HL-60/S4 treated with phorbol 12-myristate 13-acetate at 8.2 ng/mL for 4 days and 3 days (cell line): ENCODE measurements around the gene DENND6B.

Experiments
- in situ Hi-C: fragments of 300-500 bp; cut with MboI; formaldehyde crosslinking; loops from 2 replicates; pipeline ENCODE4 v1.15.0; 2022; ENCODE audit warnings: low sequenced_read_pairs

DENND6B gene

DNA sequence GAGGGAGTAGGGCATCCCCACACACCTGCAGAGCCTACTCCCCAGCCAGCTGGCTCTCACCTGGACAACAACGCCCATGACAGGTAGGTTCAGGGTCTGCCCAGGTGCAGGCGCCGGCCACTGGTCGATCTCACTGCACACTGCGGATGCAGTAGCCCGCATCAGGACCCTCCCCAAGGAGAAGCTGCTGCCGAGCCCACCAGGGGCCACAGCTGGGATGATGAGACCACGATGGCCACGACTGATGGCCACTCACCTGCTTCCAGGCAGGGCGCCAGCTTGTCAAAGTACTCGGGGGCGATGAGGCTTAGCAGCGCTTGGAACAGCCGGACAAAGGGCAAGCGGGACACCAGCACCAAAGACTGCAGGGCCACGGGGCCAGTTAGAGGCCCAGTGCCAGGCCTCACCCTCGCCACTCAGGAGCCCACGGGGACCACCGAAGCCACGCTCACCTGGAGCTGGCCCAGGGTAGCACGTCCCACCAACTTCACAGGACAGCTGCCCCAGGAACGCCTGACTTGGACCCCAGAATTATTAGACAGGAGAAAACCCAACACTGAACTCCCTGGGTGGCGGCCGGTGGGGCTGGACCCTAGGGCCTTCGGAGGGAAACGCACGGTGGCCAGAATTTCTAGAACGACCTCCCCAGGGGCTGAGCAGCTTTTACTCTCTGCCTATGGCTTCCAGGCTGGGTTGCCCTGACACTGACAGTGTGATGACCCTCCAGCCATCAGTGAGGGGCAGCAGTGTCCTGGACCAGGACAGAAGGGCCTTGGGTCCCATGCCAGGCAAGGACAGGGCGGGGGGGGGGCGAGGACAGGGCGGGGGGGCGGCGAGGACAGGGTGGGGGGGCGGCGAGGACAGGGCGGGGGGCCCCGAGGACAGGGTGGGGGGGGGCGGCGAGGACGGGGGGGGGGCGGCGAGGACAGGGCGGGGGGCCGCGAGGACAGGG lies 10.4 kb downstream of the DENND6B start:
- in situ Hi-C loops = no loop called here

DNA sequence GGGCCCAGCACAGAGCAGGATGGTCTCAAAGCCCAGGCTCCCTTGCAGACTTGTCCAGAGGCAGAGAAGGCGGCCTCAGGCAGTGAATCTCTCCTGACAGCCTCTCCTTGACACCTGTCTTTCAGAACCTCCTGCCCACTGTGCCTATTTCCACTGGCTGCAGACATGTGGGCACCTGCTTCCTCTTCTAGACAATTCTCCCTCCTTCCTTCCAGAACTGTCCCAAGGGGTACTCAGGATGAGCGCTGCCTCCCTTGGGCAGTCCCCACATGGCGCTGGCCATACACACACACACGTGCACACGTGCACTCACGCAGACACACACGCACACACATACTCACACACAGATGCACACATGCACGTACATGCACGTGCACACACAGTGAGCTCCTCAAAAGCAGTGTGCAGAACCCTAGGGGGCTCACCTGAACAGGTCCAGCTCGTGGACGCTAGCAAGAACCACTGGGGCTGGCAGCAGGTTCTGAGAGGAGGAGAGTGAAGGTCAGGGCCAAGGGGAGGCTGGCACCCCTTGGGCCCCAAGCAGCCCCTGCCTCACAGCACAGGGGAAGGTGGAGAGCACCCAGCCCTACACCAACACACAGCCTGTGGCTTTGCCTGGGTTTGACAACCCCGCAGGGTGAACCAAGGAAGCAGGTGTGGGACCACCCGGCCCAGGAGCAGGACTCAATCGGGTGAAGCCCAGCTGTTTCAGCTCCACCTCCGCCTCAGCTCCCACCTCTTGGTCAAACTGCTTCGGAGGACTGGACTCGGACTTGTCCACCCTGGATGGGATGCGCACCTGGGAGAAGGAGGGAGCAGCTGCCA lies 11.3 kb downstream of the DENND6B start:
- in situ Hi-C loops = no loop called here

DNA sequence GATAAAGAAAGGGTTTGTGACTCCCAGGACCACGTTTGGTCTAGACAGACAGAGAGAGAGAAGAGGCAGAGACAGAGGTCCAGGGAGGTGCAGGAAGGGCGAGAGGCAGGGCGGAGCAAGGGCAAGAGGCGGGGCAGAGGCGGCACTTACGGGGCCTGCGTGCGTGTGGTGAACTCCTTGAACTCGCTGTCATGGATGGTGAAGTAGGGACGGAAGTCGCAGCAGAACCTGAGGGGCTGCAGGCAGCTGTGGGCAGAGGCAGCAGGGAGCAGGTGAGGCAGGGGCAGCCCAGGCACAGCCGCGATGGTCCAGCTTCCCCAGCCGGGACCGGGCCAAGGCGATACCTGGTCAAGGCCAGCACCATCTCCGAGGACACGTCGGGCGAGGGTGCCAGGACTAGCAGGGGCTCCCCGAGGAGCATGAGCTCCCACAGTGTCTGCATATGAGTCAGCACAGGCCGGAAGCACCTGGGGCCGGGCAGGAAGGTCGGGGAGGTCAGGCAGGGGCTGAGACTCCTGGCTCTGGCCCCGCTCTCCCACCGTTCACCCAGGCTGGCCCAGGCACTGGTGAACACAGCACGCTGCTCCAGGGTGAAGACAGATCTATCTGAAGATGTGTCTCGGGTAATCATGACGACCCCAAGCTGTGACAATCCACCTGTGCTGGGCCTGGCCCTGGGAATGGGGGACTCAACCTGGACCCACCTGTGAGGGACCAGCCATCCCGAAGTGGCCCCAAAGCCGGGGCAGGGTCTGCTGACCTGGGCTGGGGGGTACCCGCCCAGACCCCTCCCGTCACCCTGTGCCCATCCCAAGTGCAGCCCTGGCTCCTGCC lies 12.1 kb downstream of the DENND6B start:
- in situ Hi-C loops = no loop called here

DNA sequence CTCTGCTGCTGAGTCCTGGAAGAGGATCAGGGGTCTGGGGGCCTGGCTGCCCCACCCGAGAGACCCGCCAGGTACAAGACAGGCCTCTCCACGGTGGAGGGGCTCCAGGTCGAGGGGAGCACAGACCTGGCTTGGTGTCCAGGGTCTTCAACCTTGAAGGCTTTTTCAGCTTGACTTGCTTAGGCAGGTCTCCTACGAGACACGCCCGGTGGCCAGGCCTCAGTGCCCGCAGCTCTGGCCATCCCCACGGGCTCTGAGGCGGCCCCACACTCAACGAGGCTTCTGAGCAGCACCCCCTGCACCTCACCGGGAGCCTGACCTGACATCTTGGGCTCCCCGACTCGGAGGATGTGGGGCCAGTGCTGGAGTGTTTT lies 12.7 kb downstream of the DENND6B start:
- in situ Hi-C loops = no loop called here

DNA sequence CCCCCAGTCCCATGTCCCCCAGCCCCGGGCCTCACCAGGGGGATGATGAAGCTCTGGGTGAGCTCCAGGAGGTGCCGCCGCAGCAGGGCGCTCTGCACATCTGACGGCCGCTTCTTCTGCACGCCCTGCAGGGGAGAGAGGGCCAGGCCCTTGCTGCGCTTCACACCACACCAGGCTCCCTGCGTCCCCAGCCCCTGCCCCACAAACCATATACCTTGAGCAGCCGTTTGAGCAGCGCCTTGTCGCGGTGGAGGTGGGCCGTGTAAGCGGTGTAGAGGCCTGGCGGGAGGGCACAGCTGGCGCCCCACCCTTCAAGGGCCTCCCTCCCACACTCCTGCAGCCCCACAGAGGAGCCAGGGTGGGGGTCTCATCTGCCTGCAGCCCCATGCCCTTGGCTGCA lies 13.2 kb downstream of the DENND6B start:
- in situ Hi-C loops = no loop called here

DNA sequence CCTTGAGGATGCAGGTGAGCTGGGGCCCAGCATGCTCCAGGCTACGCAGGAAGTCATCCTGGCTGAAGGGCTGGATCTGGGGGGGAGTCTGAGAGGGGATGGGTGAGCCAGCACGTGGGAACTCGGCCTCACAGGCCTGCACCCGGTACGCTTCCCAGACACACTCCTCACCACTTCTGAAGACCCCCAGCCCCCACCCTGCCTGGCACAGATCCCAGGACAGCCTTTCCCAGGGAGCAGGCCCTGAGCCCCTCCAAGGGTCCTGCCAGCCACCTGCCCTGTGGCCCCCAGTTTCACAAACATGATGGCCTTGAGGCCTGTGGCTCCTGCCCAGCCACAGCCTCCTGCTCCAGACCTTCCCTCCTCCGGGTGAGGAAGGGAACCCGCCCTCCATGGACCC lies 13.8 kb downstream of the DENND6B start:
- in situ Hi-C loops = no loop called here

DNA sequence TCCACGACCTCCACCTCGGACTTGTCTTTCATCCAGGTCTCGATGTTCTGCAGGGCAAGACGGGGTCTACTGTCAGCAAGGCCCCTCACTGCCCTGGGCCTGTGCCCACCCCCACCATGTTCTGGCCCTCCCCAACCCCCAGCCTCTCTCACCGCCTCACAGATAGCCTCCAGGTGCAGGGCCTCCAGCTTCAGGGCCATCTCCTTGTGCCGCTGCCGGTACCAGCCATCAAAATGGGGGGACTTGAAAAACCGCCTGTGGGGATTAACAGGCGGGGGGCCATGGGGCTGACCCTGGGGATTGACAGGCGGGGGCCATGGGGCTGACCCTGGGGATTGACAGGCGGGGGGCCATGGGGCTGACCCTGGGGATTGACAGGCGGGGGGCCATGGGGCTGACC lies 14.4 kb downstream of the DENND6B start:
- in situ Hi-C loops = no loop called here

DNA sequence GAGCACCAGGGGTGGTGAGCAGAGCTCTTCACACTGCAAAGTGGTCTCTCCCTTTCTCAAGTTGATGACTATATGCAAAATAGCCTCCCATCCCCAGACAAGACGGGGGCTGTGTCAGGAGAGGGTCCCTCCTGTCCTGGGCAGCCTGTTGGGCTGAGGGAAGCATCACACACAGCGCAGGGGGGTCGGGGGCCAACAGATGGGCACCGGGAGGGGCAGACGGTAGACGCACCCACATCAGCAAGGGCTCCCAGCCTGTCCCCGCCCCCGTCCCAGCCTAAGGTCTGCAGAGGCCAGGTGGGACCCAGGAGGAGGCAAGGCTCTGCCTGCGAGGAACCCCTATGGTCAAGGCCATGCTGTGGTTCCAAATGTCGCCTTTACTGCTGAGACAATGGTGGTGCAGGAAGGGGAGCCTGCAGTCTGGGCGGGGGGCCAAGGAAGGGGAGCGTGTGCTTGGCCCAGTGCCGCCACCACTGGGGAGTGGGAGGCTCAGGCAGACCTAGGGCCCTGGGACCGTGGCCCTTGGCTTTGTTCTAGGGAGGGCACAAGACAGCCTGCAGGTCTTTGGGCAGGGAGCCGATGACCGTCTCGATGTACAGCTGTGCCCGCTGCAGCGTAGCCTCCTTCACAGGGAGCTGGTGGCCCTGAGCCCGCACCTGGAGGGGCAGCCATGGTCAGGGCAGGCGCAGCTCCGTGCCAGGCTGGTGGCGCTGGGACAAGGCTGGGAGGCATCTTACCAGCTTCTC lies 15.0 kb downstream of the DENND6B start:
- in situ Hi-C loops = no loop called here

DNA sequence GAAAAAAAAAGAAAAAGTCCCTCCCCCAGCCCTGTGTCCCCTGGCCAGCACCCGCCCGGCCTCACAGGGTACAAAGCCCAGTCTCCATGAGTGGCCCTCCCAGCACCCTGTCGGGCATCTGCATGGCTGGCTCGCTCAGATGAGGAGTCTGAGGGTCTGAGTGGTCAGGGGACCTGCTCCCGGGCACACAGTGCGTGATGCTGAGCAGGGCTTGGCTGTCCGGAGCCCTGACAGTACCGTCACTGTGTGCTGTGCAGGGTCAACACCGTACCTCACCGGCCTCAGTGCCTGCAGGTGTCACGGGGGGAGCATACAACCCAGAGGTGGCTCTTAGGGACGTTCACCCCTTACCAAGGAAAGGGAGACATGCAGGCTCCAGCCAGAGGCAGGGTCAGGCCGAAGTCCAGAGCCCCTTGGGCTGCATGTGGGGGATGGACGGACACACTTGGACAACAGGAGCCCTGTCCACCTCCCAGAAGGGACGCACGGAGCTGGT lies 15.8 kb downstream of the DENND6B start:
- in situ Hi-C loops = no loop called here

DNA sequence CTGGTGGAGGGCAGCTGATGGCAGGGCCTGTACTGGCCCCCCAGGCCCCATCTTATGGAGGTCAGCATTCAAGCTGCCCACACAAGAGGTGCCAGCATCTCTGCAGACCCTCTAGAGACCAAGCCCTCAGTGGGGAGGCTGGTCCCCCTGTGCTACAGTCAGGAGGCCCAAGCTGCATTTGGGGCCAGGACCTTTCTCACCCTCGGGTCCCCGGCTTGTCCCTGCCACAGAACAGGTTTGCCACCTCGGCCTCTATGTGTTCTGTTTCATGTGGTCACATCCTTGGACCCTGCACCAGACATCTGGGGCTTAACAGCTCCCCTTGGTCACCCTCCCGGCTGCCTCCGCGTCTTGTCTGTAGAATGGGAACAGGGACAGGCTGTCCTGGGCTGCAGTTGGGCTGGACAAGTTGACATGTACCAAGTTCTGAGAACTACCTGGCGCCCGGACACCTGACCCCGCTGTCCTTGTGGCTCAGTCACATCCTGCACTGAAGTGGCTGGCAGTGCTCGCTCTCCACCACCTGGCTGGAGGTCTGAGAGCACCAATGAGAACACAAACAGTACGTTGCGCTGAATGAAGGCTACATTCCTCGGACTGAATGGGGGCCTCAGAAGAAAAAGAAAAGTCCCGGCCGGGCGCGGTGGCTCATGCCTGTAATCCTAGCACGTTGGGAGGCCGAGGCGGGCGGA lies 16.6 kb downstream of the DENND6B start:
- in situ Hi-C loops = no loop called here

DNA sequence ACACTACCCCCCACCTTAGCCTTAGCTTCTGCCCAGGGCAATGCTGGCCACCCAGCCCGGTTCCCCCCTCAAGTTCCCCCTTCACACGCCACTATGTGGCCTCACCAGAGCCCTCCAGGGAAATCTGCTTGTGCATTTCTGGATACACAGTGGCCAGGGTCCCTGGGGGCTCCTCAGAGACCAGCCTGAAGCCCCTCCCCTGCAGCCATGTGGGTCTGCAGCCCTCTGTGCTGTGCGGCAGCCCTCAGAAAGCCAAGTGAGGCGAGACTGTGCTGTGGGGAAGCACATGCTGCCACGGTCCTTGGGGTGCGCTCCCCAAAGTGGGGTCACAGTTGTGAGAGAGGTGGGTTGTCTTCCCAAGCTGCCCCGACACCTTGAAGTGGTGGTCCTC lies 17.2 kb downstream of the DENND6B start:
- in situ Hi-C loops = no loop called here

DNA sequence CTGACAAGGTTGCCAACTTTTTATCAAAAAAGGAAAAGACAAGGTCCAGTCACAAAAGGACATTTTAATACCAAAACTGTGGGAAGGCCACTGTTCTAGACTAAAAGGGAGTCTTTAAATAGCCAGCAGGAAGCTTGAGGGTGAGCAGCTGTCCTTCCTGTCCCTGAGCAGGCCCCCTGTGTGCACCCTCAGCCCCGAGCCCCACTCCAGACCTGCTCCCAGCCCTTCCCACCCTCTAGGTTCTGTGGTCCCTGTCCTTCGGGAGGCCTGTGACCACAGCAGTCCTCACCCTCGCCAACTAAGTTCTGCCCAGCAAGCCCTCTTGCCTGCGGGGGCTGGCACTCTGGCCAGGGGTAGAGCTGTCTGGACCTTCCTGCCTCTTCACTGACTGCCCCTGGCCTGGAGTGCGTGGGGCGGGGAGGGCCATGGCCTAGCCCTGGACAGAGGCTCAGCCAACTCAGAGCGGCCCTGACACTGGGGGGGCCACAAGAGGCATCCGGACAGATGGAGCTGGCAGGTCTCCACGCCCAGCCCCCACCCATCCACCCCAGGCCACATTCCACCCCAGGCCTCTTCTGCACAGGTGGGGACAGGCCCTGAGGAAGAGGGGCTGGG lies 17.7 kb downstream of the DENND6B start:
- in situ Hi-C loops = no loop called here

DNA sequence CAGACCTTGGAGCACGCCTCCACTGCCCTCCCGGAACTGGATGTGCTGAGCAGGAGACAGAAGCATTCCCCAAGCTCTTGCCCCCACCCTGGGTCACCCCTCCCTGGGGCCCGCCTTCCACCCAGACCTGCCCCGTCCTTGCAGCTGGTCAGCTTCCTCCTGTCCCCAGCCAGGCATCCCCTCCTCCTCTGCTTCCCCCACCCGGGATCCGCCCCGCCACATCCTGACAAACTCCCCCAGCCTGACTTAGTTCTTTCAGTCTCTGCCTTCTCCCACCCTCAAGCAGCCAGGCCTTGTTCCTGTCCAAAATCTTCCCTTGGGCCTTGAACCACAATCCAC lies 18.2 kb downstream of the DENND6B start:
- in situ Hi-C loops = no loop called here

DNA sequence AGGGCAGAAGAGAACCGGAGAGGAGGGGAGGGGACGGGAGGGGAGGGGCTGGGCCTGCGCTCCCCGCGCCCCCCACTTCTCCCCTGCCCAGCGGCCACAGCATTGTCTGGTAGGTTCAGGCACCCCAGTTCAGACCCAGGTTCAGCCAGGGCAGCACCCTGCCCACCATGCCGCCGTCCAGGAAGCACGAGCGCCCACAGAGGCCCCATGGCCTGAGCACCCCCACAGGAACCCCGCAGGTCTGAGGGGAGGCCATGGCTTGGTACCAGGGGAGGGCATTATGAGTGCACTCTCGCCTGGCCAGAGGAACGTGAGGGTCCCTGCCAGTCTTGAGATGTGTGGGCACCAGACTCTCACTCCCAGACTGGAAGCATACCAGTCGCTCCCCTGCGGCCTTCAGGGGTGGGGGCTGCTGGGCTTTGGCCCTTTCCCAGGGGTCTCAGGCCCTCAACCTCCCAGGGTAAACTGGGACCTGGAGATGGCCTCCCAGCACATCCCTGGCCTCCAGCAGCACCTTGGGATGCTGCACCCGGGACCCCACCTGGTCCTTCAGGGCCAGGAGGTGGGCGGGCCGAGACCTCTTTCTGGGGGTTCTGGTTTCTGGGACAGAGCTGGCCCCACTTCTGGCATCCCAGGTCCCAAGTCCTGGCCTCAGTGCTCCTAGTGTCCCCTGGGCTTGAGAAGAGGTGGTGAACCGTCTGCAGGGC lies 18.8 kb downstream of the DENND6B start:
- in situ Hi-C loops = no loop called here

DNA sequence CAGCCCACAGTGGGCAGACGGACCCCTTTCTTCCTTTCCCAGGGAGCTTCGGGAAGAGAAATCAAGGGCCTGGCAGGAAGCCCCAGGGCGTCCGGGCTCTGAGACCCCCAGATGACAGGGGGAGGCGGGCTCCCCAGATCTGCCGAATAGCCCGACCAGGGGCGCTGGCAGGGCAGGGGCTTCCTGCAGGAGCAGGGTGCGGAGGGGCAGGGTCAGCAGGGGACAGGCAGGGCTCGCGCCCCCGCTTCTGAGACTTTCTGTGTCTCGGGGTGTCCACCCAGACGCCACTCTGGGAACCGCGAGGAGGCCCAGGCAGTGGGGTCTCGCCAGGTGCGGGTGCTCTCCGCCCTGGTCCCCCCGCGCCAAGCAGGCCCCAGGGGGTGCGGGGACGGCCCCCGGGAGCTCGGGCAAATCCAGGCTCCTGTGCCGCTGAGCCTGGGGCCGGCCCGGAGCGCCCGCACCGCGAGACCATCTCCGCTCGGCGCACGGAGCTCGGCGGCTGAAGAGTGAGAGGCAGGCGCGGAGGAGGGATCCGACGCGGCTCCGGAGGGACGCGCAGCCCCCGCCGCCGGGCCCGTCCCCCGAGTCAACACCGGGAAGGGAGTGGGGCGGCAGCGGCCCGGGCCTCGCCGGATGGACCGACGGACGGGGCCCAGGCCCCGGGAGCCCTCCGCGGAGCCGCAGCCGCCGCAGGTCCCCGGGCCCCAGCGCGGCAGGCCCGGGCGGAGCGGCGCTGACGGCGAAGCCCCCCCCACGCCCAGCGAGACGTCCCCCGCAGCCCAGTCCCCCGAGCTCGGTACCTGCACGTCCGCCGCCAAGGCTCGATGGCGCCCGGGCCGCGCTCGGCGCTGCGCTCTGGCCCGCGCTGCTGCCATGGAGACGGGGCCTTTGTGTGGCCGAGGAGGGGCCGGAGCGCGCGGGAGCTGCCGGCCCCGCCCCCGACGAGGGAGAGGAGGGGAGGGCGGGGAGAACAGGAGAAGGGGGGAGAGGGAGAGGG lies 19.8 kb downstream of the DENND6B start, which contains the start of gene PLXNB2:
Gene PLXNB2, minus strand, starts transcription at position 894 of the 997 bp plus-strand sequence. CDS start 17,062 bp downstream, outside the sequence.
- in situ Hi-C loops = no loop called here

DNA sequence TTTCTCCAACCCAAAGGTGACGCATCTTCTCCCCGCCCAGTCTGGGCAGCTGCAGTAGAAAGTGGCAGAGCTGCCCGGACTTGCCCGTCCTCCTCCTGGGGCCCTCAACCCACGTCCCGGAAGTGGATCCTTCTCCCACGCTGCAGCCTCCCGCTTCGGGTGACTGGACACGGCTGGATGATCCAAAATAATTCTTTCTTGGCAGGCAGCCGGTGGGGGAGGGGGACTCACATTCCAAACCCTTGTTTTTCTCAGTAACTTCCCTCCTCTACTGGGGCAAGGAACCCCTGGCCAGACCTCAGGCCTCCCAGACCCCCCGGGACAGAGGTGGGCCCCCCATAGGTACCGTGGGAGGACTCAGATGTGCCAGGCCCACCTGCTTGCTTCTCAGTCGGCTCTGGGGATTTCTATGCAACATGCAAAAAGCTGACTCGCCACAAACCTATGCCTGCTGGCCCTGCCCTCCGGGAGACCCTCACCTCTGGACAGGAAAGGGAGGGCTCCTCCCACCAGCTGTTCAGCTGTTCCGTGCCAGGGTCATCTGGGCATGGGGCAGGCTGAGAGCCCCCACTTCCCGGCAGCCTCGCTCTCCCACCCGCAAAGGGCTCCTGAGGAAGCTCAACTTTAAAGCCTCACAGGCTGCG lies 20.8 kb downstream of the DENND6B start:
- in situ Hi-C loops = no loop called here

DNA sequence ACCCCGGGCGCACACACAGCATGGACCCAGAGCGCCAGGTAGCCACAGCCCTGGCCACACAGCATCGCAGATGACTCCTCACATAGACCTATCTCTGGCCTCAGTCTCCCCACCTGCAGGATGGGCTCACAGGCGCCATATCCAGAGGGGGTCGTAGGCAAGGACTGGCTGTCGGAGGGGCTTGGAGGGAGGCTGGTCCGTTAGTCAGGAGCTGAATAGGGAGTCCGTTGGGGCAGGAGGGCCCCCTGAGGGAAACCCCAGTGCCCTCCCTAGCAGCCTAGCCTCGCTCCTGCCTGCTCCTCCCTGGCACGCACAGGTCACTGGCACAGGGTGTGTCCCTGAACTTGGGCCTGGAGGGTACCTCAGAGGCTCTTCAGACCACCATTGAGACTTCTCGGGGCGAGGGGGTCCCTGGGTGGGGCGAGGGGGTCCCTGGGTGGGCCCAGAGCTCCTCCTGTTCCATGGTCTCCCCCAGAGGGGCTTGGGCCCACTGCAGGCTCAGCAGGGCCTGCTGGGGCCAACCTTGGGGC lies 21.4 kb downstream of the DENND6B start:
- in situ Hi-C loops = no loop called here
